GM21723 (cell line): Measurements from ENCODE around the gene RIMOC1.
A peak's percentile ranks its signal among the peaks of the same experiment; 100 is the strongest.
"Not testable (repeated sequence)": the region's sequence is repeated elsewhere in the genome, so short reads cannot be mapped to it uniquely, and the experiment has no call there.

ENCODE experiments used
- ATAC-seq: cut with Tn5 transposase; IDR thresholded peaks from one replicate; pipeline ENCODE4 v1.9.1; 2021; ENCODE audit warnings: mild to moderate bottlenecking, moderate library complexity; ENCODE audit not compliant: unreplicated experiment

Gene RIMOC1

DNA sequence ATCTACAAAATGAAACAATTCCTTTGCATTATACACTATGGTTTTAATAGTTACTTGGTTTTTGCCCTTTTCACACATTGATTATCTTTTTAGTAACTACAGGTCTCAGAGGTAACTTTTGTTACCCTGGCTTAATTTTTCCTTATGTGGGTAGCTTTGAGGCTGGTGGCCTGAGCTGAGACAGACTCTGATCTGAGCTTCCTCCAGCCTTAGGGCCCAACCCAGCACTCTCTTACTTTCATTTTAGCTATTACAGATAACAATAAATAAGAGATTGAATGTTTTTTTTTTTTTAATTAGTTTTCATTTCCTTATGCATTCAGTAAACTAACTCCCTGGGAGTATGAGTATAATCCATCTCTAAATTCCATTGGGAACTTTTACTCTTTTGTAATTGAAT is 18.9 kb upstream of the RIMOC1 start:
- ATAC-seq, result no peak

GRCh38 chr5:41891066-41891707 is 13.0 kb upstream of the RIMOC1 start:
- ATAC-seq, result no peak

DNA sequence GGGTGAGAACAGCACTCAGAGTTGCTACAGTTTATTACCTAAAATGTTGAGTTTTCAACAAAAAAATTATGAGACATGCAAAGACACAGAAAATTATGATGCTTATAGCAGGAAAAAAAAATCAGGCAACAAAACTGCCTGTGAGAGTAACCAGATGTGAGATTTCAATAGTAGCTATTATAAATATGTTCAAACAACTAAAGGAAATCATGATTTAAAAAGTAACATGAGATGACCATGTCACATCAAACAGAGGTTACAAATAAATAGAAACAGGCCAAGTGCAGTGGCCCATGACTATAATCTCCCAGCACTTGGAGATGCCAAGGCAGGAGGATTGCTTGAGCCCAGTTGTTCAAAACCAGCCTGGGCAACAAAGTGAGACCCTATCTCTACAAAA is 12.1 kb upstream of the RIMOC1 start:
- no peak for ATAC-seq

DNA sequence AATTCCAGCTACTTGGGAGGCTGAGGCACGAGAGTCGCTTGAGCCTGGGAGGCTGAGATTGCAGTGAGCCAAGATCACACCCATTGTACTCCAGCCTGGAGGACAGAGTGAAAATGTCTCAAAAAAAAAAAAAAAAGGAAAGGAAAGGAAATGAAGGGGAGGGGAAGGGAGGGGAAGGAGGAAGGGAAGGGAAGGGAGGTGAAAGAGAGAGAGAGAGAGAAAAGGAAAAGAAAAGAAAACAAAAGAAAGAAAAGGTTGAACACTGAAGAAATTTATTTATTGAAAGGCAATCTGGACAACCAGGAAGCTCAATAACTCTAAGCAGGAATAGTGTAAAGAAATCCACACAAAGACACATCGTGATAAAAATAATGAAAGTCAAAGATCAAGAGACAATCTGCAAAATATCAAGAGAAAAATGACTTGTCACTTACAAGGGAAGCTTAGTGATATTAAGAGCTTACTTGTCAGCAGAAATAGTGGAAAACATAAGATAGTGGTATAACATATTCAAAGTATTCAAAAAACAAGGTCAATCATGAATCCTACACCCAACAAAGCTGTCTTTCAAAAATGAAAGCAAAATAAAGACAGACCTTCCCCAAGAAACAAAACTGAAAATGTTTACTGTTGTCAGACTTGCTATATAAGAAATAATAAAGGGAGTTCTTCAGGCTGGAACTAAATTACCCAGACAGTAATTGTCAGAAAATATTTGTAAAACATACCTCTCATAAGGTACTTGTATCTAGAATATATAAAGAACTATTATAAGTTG is 10.9 kb upstream of the RIMOC1 start:
- ATAC-seq, result peak; percentile 82

DNA sequence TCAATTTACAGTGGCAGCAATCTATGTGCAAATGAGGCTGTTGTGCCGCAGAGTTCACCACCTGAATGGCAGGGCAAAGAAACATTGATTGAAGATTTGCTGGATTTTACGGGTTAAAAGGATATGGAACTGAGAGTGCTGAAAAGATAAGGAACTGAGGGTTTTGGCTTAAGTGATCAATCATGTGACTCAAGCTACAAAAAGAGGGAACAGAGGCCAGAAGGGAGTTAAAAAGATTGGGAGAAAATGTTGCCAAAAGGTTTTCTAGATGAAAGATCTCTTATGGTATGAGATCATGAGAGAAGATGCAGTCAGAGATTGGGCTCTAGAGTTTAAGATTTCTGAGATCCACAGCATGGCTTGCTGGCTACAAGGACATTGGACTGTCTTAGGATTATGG is 7.9 kb upstream of the RIMOC1 start:
- ATAC-seq, result no peak

DNA sequence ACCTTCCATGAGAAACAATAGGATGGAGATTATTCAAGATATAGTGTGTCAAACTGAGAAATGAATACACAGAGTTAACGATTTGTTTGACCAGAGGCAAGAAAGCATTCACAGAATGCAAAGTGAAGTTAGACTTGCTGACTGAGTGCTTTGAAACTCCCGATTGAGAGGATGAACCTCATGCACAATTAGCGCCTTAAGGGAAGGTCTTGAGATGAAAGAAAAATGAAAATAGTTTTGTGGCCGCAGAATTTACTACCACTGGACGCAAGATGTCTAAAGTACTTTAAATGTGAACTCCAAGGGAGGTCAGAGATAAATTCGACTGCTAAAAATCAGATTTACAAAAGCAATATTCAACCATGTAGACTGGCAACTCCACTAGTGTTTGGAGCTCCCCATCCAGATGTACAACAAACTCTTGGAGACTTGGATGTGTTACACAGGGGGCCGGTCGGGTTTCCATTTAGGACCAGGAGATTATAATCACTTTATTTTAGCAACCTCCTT is 707 bp upstream of the RIMOC1 start:
- no peak for ATAC-seq

GRCh38 chr5:41906151-41906550 is 2.0 kb downstream of the RIMOC1 start:
- no peak for ATAC-seq

GRCh38 chr5:41908374-41909079 is 4.4 kb downstream of the RIMOC1 start:
- ATAC-seq, result no peak

- peak; percentile 72 for ATAC-seq
These were observed 14.0 kb downstream of the RIMOC1 start for GRCh38 chr5:41918105-41918504.

- no peak for ATAC-seq
These were observed 17.0 kb downstream of the RIMOC1 start for GRCh38 chr5:41921166-41921565.

GRCh38 chr5:41921874-41922273 is 17.7 kb downstream of the RIMOC1 start:
- ATAC-seq, result no peak

DNA sequence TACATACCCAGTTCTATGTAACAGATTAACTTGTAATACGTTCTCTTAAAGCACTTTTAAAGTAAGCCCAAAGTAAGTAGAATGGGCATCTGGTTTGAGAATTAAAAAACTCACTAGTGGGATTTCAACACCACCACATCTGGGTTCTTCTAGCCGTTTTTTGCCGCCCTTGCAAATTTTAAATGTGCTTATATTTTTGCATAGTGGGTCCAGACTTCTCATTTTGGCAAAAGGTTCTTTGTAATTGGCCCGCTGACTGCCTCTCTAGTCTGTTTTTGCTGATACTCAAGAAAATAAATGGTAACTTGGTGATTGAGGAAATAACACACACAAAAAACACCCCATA is 20.4 kb downstream of the RIMOC1 start:
- no peak for ATAC-seq

DNA sequence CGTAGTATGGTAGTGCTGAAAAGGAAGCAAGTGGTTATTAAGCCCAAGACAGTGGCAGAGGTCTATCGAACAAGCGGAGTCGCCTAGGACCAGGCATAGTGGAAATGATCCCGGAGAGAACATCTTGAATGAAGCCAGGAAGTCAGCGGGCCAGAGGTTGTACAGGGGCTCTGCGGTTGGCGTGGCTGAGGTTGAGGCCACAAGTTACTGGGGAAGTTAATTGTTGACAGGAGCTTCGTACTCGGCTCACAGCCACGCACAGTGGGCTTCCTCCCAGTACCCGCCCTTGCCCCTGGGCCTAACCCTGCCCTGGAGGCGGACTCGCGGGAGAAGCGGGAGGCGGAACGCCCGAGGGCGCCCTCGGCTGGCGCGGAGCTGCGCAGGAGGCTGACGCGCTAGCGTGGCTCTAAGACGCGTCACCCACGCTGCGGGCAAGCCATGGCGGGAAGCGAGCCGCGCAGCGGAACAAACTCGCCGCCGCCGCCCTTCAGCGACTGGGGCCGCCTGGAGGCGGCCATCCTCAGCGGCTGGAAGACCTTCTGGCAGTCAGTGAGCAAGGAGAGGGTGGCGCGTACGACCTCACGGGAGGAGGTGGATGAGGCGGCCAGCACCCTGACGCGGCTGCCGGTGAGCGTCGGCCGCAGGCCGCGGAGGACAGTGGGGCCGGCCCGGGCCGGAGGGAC is 20.9 kb downstream of the RIMOC1 start, which contains the start of gene FBXO4:
Gene FBXO4, plus strand, starts transcription at position 410 of the 683 bp plus-strand sequence. Its CDS starts 29 bp downstream, at position 439.
- ATAC-seq, result peak; percentile 97

GRCh38 chr5:41925555-41925951 is 21.4 kb downstream of the RIMOC1 start:
- ATAC-seq, result peak; percentile 43

DNA sequence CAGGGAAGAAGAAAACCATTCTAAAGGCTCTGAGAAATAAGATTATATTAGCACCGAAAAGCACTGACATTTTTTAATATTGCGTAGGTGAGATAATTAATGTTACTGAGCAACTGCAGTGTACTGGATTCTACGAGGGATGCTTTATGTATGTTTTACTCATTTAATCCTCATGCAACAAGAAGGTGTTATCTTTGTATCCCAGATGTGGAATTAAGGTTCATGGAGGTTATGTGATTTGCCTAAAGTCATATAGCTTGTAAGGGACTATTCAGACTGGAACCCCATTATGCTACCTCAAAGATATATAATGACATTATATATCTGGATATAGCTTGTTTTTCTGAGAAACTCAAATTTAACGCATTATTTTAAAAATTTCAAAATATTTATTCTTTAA is 23.5 kb downstream of the RIMOC1 start:
- no peak for ATAC-seq

- no peak for ATAC-seq
These were observed 24.9 kb downstream of the RIMOC1 start for GRCh38 chr5:41929035-41929434.

DNA sequence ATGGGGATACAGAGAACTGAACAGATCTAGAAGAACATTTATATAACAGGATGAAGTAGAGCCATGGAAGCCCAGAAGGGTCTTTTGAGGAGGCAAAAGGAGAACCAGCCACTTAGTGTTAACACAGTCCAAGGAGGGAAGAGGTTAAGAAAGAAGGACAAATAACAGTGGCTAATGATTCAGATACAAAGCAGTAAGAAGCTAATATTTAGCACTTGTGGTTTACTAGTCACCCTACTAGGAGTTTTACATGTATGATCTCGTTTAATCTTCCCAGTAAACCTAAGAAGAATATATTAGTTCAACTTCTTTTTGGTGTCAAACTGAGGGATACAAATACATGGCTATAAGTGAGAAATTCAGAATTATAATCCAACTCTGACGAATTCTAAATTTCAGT is 28.6 kb downstream of the RIMOC1 start:
- ATAC-seq, result no peak

GRCh38 chr5:41935544-41935943 is 31.4 kb downstream of the RIMOC1 start:
- no peak for ATAC-seq

- ATAC-seq, result no peak
These were observed 36.5 kb downstream of the RIMOC1 start for GRCh38 chr5:41940641-41941040.

DNA sequence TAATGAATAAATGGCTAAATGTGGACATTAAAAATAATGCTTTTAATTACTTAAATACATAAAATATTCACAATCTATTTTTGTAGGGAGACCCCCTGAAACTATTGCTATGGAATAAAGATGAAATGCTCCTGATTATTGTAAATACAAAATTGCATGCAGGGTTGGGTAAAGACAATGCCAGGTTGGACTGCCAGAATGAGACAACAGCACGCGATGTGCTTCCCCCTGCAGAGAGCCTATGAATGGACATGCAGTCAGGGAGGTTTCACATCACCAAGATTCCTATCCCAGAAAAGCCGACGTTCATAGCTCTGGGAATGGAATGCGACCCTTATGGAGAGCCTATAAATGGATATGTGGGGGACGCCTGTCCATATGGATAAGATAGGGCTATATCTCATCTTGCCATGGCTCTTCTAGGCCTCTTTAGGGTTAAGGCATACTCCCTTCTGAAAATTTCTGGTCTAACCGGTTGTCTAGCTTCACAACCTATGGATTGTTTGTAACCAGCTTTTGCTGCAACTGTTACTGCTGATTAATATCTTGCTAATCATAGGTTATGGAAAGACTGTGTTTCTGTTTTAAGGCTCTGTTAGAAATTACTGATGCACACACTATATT is 41.3 kb downstream of the RIMOC1 start:
- ATAC-seq, result not testable (repeated sequence)

DNA sequence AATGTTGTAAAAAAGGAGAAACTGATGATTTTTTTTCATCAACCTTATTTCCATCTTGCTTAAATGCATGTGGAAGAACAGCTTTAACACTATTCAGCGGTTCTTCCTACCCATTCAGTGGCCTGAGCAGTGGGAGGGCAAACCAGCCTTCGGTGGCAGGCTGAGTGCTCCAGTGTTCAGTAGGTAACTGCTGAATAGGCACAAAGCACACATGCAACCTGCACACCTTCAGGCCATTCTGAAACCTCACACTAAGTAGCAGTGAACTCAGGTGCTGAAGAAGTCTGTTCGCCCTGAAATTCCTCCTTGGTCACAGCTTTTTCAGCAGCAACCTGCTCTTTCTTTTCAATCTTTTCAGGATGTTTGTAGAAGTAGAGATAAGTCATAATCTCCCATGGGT is 47.1 kb downstream of the RIMOC1 start:
- ATAC-seq, result no peak
